ENCODE data around the gene HEG1.

DNA sequence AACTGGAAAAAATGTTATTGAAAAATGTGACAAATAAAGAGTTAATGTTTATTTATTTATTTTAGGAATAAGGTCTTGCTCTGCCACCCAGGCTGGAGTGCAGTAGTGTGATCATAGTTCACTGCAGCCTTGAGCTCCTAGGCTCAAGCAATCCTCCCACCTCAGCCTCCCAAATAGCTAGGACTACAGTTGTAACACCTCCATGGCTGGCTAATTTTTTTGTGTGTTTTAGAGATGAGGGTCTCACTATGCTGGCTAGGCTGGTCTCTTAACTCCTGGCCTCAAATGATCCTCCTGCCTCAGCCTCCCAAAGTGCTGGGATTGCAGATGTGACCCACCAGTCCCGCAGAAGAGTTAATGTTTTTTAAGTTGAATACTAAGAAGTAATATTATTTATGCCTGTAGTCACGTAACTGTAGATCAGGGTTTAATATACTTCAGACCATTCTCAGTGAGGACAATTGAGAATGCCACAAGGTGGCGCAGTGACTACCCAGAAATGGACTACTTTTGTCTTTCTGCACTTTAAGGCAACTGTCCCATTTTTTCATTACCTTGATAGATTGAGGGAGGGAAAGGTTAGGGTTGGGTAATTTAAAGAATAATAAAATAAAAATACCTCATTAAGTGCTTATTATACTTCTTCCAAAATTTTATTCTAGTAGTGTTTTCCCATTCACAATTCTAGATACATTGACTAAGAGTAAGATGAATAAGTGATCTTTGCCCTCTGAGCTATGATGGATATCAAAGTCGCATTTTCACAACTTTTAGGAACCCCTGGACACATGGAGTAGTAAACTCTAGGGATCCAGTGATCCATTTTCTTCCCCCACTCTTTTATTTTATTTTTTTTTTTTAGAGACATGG lies 127.2 kb downstream of the HEG1 start:
- TF ChIP-seq, protein P1, sequence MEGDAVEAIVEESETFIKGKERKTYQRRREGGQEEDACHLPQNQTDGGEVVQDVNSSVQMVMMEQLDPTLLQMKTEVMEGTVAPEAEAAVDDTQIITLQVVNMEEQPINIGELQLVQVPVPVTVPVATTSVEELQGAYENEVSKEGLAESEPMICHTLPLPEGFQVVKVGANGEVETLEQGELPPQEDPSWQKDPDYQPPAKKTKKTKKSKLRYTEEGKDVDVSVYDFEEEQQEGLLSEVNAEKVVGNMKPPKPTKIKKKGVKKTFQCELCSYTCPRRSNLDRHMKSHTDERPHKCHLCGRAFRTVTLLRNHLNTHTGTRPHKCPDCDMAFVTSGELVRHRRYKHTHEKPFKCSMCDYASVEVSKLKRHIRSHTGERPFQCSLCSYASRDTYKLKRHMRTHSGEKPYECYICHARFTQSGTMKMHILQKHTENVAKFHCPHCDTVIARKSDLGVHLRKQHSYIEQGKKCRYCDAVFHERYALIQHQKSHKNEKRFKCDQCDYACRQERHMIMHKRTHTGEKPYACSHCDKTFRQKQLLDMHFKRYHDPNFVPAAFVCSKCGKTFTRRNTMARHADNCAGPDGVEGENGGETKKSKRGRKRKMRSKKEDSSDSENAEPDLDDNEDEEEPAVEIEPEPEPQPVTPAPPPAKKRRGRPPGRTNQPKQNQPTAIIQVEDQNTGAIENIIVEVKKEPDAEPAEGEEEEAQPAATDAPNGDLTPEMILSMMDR (conservative IDR thresholded peaks at IDR 0.05; ENCODE audit: low read depth, low read length) = peak; percentile 88
- TF ChIP-seq EZH2 (IDR thresholded peaks at IDR 0.05; ENCODE audit: borderline replicate concordance, low read depth, low read length, poor library complexity, severe bottlenecking) = no peak

Measured in A673 (cell line).